GM18519 (cell line): Measurements from ENCODE around the gene CDC42BPG.

Source experiments
- ATAC-seq: cut with Tn5 transposase; IDR thresholded peaks from one replicate; pipeline ENCODE4 v1.9.1; 2021; ENCODE audit warnings: mild to moderate bottlenecking, moderate library complexity; ENCODE audit not compliant: unreplicated experiment, low FRiP score

CDC42BPG gene

GRCh38 chr11:64844330-64845128 is at the start of gene CDC42BPG:
Gene CDC42BPG (minus strand): TSS chr11:64844653. CDS start chr11:64844569, 84 bp downstream.
- ATAC-seq = no peak

- no peak for ATAC-seq
Observed at GRCh38 chr11:64893194-64894069, 49.0 kb upstream of the CDC42BPG start.

DNA sequence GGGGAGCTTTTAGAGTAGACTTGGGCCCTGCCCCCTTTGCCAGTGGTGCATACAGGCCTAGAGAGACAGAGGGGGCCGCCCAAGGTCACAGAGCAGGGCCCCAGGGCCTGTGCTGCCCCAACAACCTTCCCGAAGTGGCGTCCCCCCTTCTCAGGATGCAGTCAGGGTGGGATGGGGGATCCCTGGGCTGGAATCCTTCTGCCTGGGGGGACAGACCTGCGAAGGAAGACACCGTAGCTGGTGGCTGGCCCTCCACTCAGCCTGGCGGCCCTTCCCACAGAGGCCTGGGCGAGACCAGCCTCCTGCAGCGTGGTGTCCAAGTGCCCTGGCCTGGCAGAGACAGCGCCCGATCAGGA is 48.4 kb upstream of the CDC42BPG start:
- no peak for ATAC-seq

- ATAC-seq = no peak
Observed at GRCh38 chr11:64892411-64892831, 48.0 kb upstream of the CDC42BPG start.

GRCh38 chr11:64891880-64892279 is 47.4 kb upstream of the CDC42BPG start:
- ATAC-seq = no peak

- ATAC-seq = no peak
Observed at GRCh38 chr11:64891215-64891848, 46.9 kb upstream of the CDC42BPG start.

GRCh38 chr11:64890522-64890939 is 46.1 kb upstream of the CDC42BPG start:
- ATAC-seq = no peak

- no peak for ATAC-seq
Observed at GRCh38 chr11:64888729-64889511, 44.5 kb upstream of the CDC42BPG start.

DNA sequence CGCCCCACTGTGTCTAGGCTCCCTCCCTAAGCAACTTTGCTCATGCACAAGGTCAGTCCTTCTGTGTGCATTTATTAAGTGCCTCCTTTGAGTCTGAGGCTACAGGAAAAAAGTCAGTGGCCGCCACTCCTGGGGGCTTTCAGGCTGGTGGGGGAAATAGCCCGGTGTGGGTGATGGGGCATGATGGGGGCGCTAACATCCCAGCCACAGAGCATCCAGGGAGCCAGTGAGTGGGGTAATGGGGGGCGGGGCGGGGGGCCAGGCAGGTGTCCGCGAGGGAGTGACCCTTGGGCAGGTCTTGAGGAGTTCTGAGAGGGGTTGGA is 43.9 kb upstream of the CDC42BPG start:
- no peak for ATAC-seq

GRCh38 chr11:64887757-64888405 is 43.4 kb upstream of the CDC42BPG start:
- no peak for ATAC-seq

GRCh38 chr11:64887234-64887756 is 42.8 kb upstream of the CDC42BPG start:
- no peak for ATAC-seq

DNA sequence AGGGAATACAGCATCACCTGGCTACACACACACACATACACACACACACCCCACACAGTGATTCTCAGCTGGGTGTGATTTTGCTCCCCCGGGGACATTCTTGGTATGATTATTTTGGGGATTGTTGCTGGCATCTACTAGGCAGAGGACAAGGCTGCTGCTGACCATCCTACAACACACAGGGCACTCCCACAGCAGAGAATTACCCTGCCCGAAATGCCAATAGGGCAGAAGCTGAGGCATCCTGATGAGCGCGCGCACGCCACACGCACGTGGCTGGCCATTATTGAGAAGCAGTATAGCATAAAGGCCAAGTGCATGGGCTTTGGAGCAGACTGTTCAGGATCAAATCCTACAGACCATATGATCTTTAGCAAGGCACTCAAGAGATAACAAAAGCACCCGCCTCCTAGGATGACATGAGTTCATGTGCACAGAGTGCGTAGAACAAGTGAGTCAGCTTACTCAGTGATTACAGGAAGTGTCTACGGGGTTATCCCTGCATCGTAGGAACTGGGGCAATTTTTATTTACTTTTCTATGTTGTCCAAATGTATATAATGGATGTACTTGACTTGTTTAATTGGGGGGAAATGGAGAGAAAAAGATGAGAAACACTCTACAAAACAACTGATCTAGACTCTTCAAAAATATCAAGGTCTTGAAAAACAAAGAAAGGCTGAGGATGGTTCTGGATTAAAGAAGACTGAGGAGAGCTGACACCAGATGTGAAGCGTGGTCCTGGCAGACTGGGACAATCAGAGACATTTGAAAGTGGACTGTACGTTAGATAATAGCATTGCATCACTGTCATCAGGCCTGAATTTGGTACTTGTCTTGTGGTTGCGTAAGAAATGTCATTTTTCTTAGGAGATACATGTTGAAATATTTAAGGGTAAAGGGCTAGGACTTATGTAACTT is 41.2 kb upstream of the CDC42BPG start:
- no peak for ATAC-seq

DNA sequence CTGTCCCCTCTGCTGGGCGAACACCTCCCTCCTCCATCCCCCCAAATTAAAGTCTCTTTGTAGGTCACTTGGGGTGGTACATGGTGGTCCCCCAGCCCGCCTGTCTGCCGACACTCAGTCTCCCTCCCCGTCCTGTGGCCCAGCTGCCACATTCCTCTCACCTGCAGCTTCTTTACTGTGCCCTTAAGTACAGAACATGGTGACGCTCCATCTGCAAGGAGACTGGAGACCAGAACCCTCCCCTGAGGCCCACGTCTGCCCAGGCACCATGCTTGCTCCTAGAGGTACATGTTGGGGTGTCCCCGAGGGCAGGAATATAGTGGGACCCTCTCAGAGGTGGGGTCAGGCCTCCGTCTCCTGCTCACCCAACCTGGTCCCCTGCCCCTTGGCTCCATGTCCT is 39.6 kb upstream of the CDC42BPG start:
- no peak for ATAC-seq

DNA sequence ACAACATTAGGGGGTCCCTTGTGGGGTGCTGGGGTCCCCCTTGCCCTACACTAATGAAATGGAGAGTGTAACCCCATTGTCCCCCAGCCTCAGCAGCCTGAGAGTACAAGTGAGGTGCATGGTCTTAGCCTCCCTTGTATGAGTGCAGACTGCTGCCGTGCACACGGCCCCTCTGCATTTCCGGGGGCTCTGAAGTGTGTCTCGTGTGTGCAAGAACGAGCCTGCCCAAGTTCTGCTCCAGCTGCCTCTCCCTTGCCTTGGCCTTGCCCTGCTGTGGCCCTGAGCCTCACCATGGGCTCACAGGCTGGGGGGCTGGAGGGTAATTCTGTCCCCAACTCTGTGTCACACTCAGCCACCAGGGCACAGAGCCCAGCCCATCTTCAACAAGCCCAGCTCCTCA is 39.1 kb upstream of the CDC42BPG start:
- ATAC-seq = no peak

DNA sequence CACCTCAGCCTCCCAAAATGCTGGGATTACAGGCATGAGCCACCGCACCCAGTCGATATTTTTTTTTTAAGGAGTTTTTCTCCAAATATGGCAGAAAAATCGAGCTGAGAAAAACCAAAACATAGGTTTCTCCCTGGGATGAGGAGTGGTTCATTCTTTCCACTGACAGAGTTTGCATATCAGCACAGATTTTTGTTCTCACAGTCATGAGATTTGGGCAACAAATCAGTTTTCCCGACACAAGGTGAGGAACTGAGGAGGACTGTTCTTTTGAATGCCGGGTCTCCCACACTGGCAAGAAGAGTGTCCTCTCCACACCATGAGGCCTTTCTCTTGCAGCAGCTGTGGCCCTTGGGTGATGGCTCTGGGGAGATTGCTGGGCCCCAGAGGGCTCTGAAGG is 37.8 kb upstream of the CDC42BPG start:
- no peak for ATAC-seq

DNA sequence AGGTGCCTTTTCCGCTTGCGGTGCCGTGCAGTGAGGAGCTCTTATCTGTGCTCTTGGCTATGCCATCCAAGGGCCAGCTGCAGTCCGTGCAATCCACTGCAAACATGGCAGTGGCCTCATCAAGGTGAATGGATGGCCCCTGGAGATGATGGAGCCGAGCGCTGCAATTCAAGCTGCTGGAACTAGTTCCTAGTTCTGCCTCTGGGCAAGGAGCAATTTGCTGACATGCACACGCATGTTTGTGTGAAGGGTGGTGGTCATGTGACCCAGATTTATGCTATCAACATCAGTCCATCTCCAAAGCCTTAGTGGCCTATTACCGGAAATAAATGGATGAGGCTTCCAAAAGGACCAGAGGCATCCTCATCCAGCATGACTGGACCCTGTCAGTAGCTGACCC is 37.0 kb upstream of the CDC42BPG start:
- no peak for ATAC-seq

- no peak for ATAC-seq
Observed at GRCh38 chr11:64880240-64881001, 36.0 kb upstream of the CDC42BPG start.
